HG03064 (cell line): ENCODE measurements around the gene RBM3.

ENCODE experiments used
- ATAC-seq: cut with Tn5 transposase; IDR thresholded peaks from one replicate; pipeline ENCODE4 v1.9.1; 2021; ENCODE audit warnings: low read depth; ENCODE audit not compliant: unreplicated experiment

RBM3 gene

GRCh38 chrX:48616576-48616975, 42.3 kb downstream of the RBM3 start:
- ATAC-seq = no peak

- ATAC-seq = no peak
Measured at GRCh38 chrX:48617542-48618340, 43.5 kb downstream of the RBM3 start.

GRCh38 chrX:48626401-48627298, 52.4 kb downstream of the RBM3 start:
- no peak for ATAC-seq
